Measurements from ENCODE around the gene CNOT10. TPM values are rescaled to one million over a fixed set of nuclear protein-coding genes. Genes with fewer than 3 reads are reported as not detected.

CNOT10 gene
- total and polyA plus RNA-seq, 4 donors: 14.1 to 57.5 (median 22.1) TPM

- peaks cover 4 to 16% (median 5%) of the 10 kb centered on the region in 4 donors for H3K36me3 ChIP-seq (ENCODE audit: control insufficient read depth in 4 of 4, insufficient read depth in 4 of 4, low read length in 4 of 4)
- no peaks in the 10 kb centered on the region for H3K27me3 ChIP-seq (ENCODE audit: control insufficient read depth in 3 of 3, insufficient read depth in 3 of 3, low read length in 2 of 3)
- DNase-seq (no peak), ATAC-seq (ENCODE audit: insufficient read depth, low FRiP score) (no peak)
- no peak for TF ChIP-seq CTCF (IDR thresholded peaks at IDR 0.05; ENCODE audit: control extremely low read depth, extremely low read depth)
- no peak overlapping the region for H3K9ac ChIP-seq (ENCODE audit: insufficient read depth in 1 of 2, low read length in 2 of 2)
- 96 to 97% methylated on average over 3 of the region's 3 CpGs for WGBS, 2 donors
- H3K27ac ChIP-seq (ENCODE audit: low read depth in 1 of 2, low read length in 1 of 2): no peak overlapping the region
- no peaks in the 10 kb centered on the region for H3K9me3 ChIP-seq (ENCODE audit: control insufficient read depth in 4 of 4, insufficient read depth in 3 of 4, low read length in 3 of 4)
- no peak overlapping the region for H3K4me3 ChIP-seq
- H3K4me1 ChIP-seq (ENCODE audit: control insufficient read depth in 5 of 5, insufficient read depth in 5 of 5, low read length in 5 of 5): peaks cover 0 to 4% (median 0%) of the 10 kb centered on the region in 5 donors
Measured at GRCh38 chr3:32709346-32709745, 24.4 kb downstream of the CNOT10 start.

GRCh38 chr3:32712506-32713055 is 27.6 kb downstream of the CNOT10 start:
- Histone ChIP-seq H3K9me3 (ENCODE audit: control insufficient read depth in 4 of 4, insufficient read depth in 3 of 4, low read length in 3 of 4) (no peaks in the 10 kb centered on the region), H3K4me3 (no peak overlapping the region), H3K27me3 (ENCODE audit: control insufficient read depth in 3 of 3, insufficient read depth in 3 of 3, low read length in 2 of 3) (no peaks in the 10 kb centered on the region), H3K9ac (ENCODE audit: insufficient read depth in 1 of 2, low read length in 2 of 2) (no peak overlapping the region), H3K27ac (ENCODE audit: low read depth in 1 of 2, low read length in 1 of 2) (no peak overlapping the region), H3K36me3 (ENCODE audit: control insufficient read depth in 4 of 4, insufficient read depth in 4 of 4, low read length in 4 of 4) (peaks cover 6 to 22% (median 9%) of the 10 kb centered on the region in 4 donors), H3K4me1 (ENCODE audit: control insufficient read depth in 5 of 5, insufficient read depth in 5 of 5, low read length in 5 of 5) (no peaks in the 10 kb centered on the region)
- DNase-seq: no peak
- WGBS, 2 donors: 90 to 98% methylated on average over 1 of the region's 1 CpG
- ATAC-seq (ENCODE audit: insufficient read depth, low FRiP score): no peak
- no peak for TF ChIP-seq CTCF (IDR thresholded peaks at IDR 0.05; ENCODE audit: control extremely low read depth, extremely low read depth)

- DNase-seq (no peak), ATAC-seq (ENCODE audit: insufficient read depth, low FRiP score) (no peak)
- Histone ChIP-seq H3K9me3 (ENCODE audit: control insufficient read depth in 4 of 4, insufficient read depth in 3 of 4, low read length in 3 of 4) (no peaks in the 10 kb centered on the region), H3K4me1 (ENCODE audit: control insufficient read depth in 5 of 5, insufficient read depth in 5 of 5, low read length in 5 of 5) (no peaks in the 10 kb centered on the region), H3K27ac (ENCODE audit: low read depth in 1 of 2, low read length in 1 of 2) (no peak overlapping the region), H3K36me3 (ENCODE audit: control insufficient read depth in 4 of 4, insufficient read depth in 4 of 4, low read length in 4 of 4) (peaks cover 6 to 23% (median 9%) of the 10 kb centered on the region in 4 donors), H3K27me3 (ENCODE audit: control insufficient read depth in 3 of 3, insufficient read depth in 3 of 3, low read length in 2 of 3) (no peaks in the 10 kb centered on the region), H3K4me3 (no peak overlapping the region), H3K9ac (ENCODE audit: insufficient read depth in 1 of 2, low read length in 2 of 2) (no peak overlapping the region)
- TF ChIP-seq CTCF (IDR thresholded peaks at IDR 0.05; ENCODE audit: control extremely low read depth, extremely low read depth): no peak
Measured at GRCh38 chr3:32713181-32713580, 28.2 kb downstream of the CNOT10 start.

GRCh38 chr3:32719335-32719734 is 34.3 kb downstream of the CNOT10 start:
- Histone ChIP-seq H3K36me3 (ENCODE audit: control insufficient read depth in 4 of 4, insufficient read depth in 4 of 4, low read length in 4 of 4) (peaks cover 6 to 8% (median 7%) of the 10 kb centered on the region in 4 donors), H3K27ac (ENCODE audit: low read depth in 1 of 2, low read length in 1 of 2) (no peak overlapping the region), H3K4me3 (no peak overlapping the region), H3K9me3 (ENCODE audit: control insufficient read depth in 4 of 4, insufficient read depth in 3 of 4, low read length in 3 of 4) (no peaks in the 10 kb centered on the region), H3K27me3 (ENCODE audit: control insufficient read depth in 3 of 3, insufficient read depth in 3 of 3, low read length in 2 of 3) (no peaks in the 10 kb centered on the region), H3K9ac (ENCODE audit: insufficient read depth in 1 of 2, low read length in 2 of 2) (no peak overlapping the region), H3K4me1 (ENCODE audit: control insufficient read depth in 5 of 5, insufficient read depth in 5 of 5, low read length in 5 of 5) (no peaks in the 10 kb centered on the region)
- 94 to 95% methylated on average over 5 of the region's 5 CpGs for WGBS, 2 donors
- ATAC-seq (ENCODE audit: insufficient read depth, low FRiP score) (no peak), DNase-seq (no peak)
- TF ChIP-seq CTCF (IDR thresholded peaks at IDR 0.05; ENCODE audit: control extremely low read depth, extremely low read depth): no peak

All from lung (tissue), 12 donors.